Measurements from ENCODE around the gene SCGB3A2.

SCGB3A2 gene, protein sequence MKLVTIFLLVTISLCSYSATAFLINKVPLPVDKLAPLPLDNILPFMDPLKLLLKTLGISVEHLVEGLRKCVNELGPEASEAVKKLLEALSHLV

DNA sequence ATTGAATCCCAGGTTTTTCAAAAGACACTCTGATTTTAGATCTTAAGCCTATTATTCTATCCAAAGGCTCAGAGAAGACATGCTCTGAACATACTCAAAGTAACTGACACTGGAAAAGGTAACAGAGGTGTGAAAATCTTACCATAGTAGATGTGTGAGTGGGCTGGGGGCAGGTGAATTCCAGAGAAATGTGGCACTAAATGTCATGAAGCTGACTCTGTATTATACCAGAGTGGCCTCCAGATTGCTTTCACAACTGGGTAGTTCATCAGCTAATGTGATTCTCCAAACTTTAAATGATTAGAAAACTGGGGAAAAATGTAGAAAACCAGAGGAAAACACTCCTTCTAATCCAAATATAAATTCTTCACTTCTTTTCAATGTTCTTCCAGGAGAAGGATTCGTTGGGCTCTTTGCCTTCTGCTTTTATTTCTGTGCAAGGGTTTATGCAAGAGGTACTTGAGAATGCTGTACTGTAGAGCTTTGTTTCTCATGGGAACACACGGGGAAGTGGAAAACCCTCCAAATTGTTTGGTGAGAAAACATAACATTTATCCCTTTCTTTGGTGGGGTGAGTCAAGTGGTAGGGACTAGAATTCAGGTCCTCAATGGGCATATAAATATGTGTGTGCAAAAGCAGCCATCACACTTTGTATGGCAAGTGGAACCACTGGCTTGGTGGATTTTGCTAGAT lies at the start of gene SCGB3A2:
Gene SCGB3A2, plus strand, starts transcription at position 646 of the 694 bp plus-strand sequence. CDS start 93 bp downstream, outside the sequence.
- no peak for DNase-seq (ENCODE audit: low read depth)

- DNase-seq (ENCODE audit: low read depth): no peak
Measured at GRCh38 chr5:147830035-147830434, 48.5 kb upstream of the SCGB3A2 start.

- no peak for DNase-seq (ENCODE audit: low read depth)
Measured at GRCh38 chr5:147831465-147831864, 47.0 kb upstream of the SCGB3A2 start, which contains the start of gene SPINK1. Gene SPINK1 (minus strand): TSS chr5:147831671. CDS start chr5:147831577, 94 bp downstream.

GRCh38 chr5:147832541-147832940 lies 46.0 kb upstream of the SCGB3A2 start:
- DNase-seq (ENCODE audit: low read depth): no peak

DNA sequence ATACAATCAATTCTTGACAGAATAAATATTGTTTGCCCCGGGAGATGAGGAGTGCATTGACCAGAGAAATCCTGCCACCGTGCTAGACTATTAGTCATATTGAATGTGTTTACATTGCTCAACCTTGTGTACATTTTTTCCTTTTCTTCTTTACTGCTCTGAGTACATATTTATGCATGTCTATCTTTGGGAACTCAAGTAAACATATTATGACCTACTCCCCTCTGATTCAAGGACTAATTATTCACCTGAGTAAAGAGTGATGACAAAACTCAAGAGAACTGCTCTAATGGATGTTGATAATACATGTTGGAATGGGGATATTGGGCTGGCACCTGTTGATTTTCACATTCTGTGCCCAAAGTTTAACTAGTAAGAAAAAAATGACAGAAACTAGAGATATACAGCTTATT lies 43.1 kb upstream of the SCGB3A2 start:
- no peak for DNase-seq (ENCODE audit: low read depth)

- DNase-seq (ENCODE audit: low read depth): no peak
Measured at GRCh38 chr5:147836439-147836838, 42.1 kb upstream of the SCGB3A2 start.

GRCh38 chr5:147842869-147843268 lies 35.6 kb upstream of the SCGB3A2 start:
- DNase-seq (ENCODE audit: low read depth): no peak

- no peak for DNase-seq (ENCODE audit: low read depth)
Measured at GRCh38 chr5:147844846-147845245, 33.7 kb upstream of the SCGB3A2 start.

DNA sequence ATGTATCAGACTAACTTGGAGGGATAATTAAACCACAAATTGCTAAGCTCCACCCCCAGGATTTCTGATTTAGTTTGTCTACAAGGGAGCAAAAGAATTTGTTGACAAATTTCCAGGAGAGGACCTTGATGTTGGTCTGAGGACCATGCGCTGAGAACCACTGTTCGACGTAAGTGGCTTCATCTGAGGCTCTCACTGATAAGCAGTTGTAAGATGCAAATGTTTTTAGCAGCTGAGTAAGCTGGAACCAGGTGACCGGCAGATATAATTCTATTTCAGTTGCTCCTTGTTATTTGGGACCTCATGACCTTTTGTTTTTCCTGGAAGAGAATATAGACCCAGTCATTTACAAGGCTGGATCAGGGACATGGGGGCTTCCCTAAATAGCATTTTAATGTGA lies 32.9 kb upstream of the SCGB3A2 start:
- no peak for DNase-seq (ENCODE audit: low read depth)

GRCh38 chr5:147849226-147849625 lies 29.3 kb upstream of the SCGB3A2 start:
- DNase-seq (ENCODE audit: low read depth): no peak

GRCh38 chr5:147851578-147851977 lies 26.9 kb upstream of the SCGB3A2 start:
- DNase-seq (ENCODE audit: low read depth): no peak

DNA sequence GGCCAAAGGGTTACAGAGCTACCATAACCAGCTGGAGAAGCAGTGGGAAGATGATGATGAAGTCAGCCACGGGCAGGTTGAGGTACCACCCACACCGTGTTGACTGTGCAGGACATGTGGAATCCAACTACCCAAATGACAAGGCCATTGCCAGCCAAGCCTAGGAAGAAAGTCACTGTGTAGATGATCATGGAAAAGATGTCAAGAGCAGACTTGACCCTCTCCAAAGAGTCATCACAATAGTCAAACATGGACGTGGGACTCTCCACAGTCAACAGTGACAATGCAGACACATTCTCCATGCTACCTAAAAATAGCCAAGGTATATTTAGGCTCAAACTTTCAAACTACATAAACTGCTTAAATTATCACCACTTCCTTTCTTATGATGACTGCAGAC lies 26.1 kb upstream of the SCGB3A2 start:
- DNase-seq (ENCODE audit: low read depth): no peak

DNA sequence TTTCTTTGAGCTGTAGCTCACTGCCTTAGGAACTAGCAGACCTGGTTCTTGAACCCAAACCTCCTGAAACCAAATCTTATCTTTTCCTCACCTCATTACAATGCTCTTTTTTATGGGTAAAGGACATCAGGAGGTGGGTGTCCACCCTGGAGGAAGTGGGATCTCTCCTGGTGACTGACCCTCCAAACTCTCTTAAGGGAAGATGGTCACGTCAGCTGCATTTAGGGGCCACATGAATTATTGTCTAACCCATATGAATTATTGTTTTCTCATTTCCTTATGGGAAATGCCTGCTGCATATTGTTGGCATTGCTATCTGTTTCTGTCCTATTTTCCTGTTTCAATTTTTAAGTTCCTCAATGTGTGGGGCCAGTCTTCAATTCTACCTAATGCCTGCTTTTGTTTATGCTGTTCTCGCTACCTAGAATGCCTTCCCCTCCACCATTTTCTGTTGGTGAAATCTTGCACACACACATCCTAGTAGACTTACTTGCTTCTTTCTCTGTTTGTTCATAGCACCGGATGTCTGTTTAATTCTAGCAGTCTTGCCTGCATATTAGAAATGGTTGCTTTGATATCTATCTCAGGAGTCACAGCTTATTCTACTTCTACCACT lies 25.0 kb upstream of the SCGB3A2 start:
- no peak for DNase-seq (ENCODE audit: low read depth)

DNA sequence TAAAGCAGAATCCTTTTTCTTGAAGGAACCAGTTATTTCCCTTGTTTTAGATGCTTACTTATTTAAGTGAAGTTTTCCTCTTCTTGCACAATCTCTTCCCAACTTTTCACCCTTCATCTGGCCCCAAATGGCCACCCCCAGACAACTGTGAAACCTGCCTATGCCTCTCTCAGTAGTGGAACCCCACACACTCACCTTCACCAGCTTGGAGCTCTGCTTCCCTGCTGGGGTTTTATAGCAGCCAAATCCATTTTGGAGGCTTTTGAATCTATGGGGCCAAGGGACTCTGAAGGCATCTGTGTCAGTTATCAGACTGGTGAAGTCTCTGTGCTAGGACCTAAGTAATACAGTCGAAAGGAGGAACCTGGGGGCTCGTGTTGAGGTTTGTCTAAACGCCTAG lies 24.2 kb upstream of the SCGB3A2 start:
- DNase-seq (ENCODE audit: low read depth): no peak

GRCh38 chr5:147854894-147855773 lies 23.4 kb upstream of the SCGB3A2 start:
- no peak for DNase-seq (ENCODE audit: low read depth)

DNA sequence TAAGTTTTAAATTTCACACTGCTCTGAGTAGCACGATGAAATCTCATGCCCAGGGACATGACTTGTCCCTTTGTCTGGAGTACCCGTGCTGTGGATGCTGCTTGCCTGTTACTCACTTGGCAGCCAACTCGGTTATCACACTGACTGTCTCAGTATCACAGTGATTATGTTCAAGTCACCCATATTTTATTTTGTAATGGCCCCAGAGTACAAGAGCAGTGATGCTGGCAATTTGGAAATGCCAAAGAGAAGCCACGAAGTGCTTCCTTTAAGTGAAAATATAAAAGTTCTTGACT lies 22.8 kb upstream of the SCGB3A2 start:
- no peak for DNase-seq (ENCODE audit: low read depth)

DNA sequence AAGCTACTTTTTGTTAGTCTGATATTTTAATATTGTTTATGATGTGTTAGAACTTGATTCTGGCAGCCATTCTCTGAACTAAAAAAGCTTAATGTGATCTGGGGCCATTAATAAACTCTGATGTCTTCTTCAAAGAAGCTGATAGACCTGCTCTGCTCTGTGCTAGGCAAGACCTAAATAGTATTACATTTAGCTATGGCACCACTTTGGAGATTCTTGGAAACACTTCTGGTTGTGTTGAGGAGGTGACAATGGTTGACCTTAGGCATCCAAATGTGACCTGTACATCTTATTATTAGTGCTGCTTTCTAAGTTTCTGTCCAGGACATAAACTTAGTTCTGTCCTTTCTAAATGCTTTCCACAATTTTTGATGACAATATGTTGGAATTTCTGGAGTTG lies 21.7 kb upstream of the SCGB3A2 start:
- DNase-seq (ENCODE audit: low read depth): no peak

- peak; percentile 8 for DNase-seq (ENCODE audit: low read depth)
Measured at GRCh38 chr5:147857302-147858129, 21.0 kb upstream of the SCGB3A2 start.

GRCh38 chr5:147858565-147858964 lies 19.9 kb upstream of the SCGB3A2 start:
- no peak for DNase-seq (ENCODE audit: low read depth)

DNA sequence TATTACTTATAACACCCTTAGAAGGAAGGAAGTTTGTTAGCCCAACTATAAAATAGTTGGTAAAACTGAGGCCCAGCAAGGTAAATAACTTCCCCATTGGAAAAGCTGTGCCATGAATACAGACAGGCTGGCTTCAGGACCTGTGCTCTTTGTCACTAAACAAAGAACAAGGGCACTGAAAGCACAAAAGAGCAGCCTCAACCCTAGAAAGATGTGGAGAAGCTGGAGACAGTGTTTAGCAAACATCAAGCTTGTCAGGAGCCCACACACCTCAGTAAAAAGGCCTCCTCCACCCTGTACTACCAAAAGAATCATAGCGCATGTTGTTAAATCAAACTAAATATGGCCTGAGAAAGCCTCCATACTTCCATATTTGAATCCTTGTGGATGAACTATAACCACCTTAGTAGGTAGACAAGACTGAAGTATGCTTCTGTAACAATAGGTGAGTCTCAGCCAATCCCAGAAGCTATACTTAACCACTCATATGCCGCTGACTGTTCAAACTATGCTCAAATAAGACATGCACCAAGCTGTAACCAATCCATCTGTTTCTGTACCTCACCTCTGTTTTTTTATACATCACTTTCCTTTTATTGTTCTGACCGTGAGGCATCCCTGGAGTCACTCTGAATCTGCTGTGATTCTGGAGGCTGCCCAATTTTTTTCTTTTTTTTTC lies 18.4 kb upstream of the SCGB3A2 start:
- no peak for DNase-seq (ENCODE audit: low read depth)

- no peak for DNase-seq (ENCODE audit: low read depth)
Measured at GRCh38 chr5:147860641-147861025, 17.9 kb upstream of the SCGB3A2 start.

Data from activated T-cell treated with anti-CD3 and anti-CD28 coated beads for 48 hours (primary cell).